ENCODE measurements around the gene VGLL4.

VGLL4 gene, protein sequence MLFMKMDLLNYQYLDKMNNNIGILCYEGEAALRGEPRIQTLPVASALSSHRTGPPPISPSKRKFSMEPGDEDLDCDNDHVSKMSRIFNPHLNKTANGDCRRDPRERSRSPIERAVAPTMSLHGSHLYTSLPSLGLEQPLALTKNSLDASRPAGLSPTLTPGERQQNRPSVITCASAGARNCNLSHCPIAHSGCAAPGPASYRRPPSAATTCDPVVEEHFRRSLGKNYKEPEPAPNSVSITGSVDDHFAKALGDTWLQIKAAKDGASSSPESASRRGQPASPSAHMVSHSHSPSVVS

DNA sequence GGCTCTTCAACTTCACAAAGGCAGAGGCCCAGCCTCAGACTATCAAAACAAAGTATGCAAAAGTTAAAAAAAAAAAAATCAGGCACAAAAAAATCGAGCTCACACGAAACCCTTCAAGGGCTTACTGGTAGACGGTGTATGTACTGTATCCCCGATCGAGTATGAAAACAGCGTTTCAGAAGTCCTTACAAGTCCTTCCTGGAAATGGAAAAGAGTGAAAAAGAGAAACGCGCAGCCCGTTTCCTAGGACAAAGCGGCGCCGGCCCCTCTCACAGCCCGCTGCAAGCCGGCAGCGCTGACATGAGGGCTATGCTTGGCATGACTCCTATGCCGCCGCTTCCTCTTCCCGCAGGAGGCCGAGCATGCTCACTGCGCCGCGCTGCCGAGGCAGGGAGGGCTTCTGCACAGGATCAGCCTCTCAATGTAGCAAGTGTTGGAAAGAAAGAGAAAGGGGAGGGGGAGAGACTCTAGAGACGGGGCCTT lies at the start of gene VGLL4:
Gene VGLL4 (minus strand): TSS at position 311 of the 483 bp plus-strand sequence. CDS start 397 bp downstream, outside the sequence.
- peak within 1 kb of the TSS; percentile 29 for H2AFZ ChIP-seq (ENCODE audit: low read depth, low read length, severe bottlenecking)
- H3K9me3 ChIP-seq (ENCODE audit: insufficient read depth, low read length): no peaks in the 10 kb centered on the region
- H3K9me2 ChIP-seq (replicated peaks; ENCODE audit: insufficient read depth, low read length): no peaks in the 10 kb centered on the region
- peaks cover 48% of the 10 kb centered on the region for H3K79me2 ChIP-seq (ENCODE audit: insufficient read depth, low read length)
- 0 out of 2 replicates have a peak, but pooled peaks cover 4% of the 10 kb centered on the region for H4K20me1 ChIP-seq (ENCODE audit: low read depth, low read length)
- no peak for TF ChIP-seq EZH2phosphoT487 (conservative IDR thresholded peaks at IDR 0.05; ENCODE audit: low read length)
- TF ChIP-seq, protein P1, sequence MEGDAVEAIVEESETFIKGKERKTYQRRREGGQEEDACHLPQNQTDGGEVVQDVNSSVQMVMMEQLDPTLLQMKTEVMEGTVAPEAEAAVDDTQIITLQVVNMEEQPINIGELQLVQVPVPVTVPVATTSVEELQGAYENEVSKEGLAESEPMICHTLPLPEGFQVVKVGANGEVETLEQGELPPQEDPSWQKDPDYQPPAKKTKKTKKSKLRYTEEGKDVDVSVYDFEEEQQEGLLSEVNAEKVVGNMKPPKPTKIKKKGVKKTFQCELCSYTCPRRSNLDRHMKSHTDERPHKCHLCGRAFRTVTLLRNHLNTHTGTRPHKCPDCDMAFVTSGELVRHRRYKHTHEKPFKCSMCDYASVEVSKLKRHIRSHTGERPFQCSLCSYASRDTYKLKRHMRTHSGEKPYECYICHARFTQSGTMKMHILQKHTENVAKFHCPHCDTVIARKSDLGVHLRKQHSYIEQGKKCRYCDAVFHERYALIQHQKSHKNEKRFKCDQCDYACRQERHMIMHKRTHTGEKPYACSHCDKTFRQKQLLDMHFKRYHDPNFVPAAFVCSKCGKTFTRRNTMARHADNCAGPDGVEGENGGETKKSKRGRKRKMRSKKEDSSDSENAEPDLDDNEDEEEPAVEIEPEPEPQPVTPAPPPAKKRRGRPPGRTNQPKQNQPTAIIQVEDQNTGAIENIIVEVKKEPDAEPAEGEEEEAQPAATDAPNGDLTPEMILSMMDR (IDR thresholded peaks at IDR 0.05; ENCODE audit: insufficient read depth, low read length, poor library complexity, severe bottlenecking): no peak
- no peaks in the 10 kb centered on the region for H3K36me3 ChIP-seq (ENCODE audit: low read length)
- peak within 1 kb of the TSS; percentile 69 for H3K9ac ChIP-seq (ENCODE audit: low read length)
- no peaks in the 10 kb centered on the region for H3K27me3 ChIP-seq (ENCODE audit: low read length)
- H3K4me3 ChIP-seq (ENCODE audit: insufficient read depth, low read length, poor library complexity, severe bottlenecking): peak within 1 kb of the TSS; percentile 64
- H3K4me2 ChIP-seq (ENCODE audit: low read depth, low read length, poor library complexity, severe bottlenecking): peak within 1 kb of the TSS; percentile 98
- H3K27ac ChIP-seq (ENCODE audit: low read depth, low read length): peak within 1 kb of the TSS; percentile 84
- peaks cover 16% of the 10 kb centered on the region for H3F3A ChIP-seq (ENCODE audit: insufficient read depth)

DNA sequence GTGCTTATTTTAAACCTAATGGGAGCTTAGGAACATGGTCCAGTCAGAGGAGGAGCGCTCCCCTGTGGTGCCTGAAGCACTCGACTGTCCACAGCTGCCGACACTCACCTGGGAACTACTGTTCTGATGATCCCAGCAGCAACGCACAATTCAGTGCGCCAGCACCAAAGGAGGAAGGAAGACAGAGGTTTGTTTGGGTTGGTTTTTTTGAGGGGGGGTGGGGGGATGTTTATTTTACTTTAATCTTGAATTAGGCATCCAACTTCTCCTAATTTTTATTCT lies 48.8 kb upstream of the VGLL4 start:
- no peak overlapping the region for H3K4me2 ChIP-seq (ENCODE audit: low read depth, low read length, poor library complexity, severe bottlenecking)
- no peaks in the 10 kb centered on the region for H3K36me3 ChIP-seq (ENCODE audit: low read length)
- H3K4me3 ChIP-seq (ENCODE audit: insufficient read depth, low read length, poor library complexity, severe bottlenecking): no peak overlapping the region
- H3K9me3 ChIP-seq (ENCODE audit: insufficient read depth, low read length): no peaks in the 10 kb centered on the region
- no peaks in the 10 kb centered on the region; the same call in 1 of the 2 replicates for H4K20me1 ChIP-seq (ENCODE audit: low read depth, low read length)
- no peaks in the 10 kb centered on the region for H3K9me2 ChIP-seq (replicated peaks; ENCODE audit: insufficient read depth, low read length)
- H2AFZ ChIP-seq (ENCODE audit: low read depth, low read length, severe bottlenecking): no peak overlapping the region
- H3K27ac ChIP-seq (ENCODE audit: low read depth, low read length): no peak overlapping the region
- no peak overlapping the region for H3K9ac ChIP-seq (ENCODE audit: low read length)
- H3K79me2 ChIP-seq (ENCODE audit: insufficient read depth, low read length): no peaks in the 10 kb centered on the region
- no peaks in the 10 kb centered on the region for H3F3A ChIP-seq (ENCODE audit: insufficient read depth)
- TF ChIP-seq, protein P1 (IDR thresholded peaks at IDR 0.05; ENCODE audit: insufficient read depth, low read length, poor library complexity, severe bottlenecking): no peak
- no peak for TF ChIP-seq EZH2phosphoT487 (conservative IDR thresholded peaks at IDR 0.05; ENCODE audit: low read length)
- H3K27me3 ChIP-seq (ENCODE audit: low read length): no peaks in the 10 kb centered on the region

DNA sequence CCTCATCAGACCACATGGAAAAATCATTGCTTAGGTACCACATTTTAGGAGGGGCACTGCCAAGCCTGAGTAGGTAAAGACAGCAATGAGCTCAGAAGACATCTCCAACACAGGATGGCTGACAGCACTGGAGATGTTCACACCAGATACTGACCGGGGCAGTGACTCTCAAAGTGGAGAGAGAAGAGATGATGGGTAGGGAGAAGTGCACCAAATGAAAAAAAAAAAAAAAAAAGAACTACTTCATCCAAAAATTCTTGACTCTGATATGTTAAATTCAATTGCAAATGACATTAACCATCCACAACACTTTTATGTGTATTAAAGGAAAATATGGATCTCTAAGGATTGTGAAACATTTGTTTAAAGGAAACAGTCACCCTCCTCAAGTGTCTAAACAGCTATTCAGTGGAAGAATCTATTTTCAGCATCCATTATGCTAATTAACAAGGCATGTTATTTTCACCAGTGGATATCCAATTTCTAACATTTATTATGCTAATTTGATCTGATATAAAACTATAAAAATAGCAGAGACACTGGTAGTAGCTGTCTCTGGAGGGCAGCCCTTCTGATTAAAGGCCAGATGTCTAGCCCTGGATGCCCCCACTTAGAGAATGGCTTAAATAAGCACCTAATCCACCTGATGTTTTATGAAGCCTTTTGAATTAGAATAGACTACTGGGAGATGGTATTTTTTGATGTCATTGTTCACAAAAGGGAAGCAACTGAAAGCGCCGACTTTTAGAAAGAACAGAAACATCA lies 48.2 kb upstream of the VGLL4 start:
- Histone ChIP-seq H3K9me3 (ENCODE audit: insufficient read depth, low read length) (no peaks in the 10 kb centered on the region), H4K20me1 (ENCODE audit: low read depth, low read length) (no peaks in the 10 kb centered on the region; the same call in 1 of the 2 replicates), H3K79me2 (ENCODE audit: insufficient read depth, low read length) (no peaks in the 10 kb centered on the region), H3K9ac (ENCODE audit: low read length) (no peak overlapping the region), H3K4me3 (ENCODE audit: insufficient read depth, low read length, poor library complexity, severe bottlenecking) (no peak overlapping the region), H2AFZ (ENCODE audit: low read depth, low read length, severe bottlenecking) (no peak overlapping the region), H3K4me2 (ENCODE audit: low read depth, low read length, poor library complexity, severe bottlenecking) (no peak overlapping the region), H3K27ac (ENCODE audit: low read depth, low read length) (no peak overlapping the region), H3K27me3 (ENCODE audit: low read length) (no peaks in the 10 kb centered on the region), H3F3A (ENCODE audit: insufficient read depth) (no peaks in the 10 kb centered on the region), H3K9me2 (replicated peaks; ENCODE audit: insufficient read depth, low read length) (no peaks in the 10 kb centered on the region), H3K36me3 (ENCODE audit: low read length) (no peaks in the 10 kb centered on the region)
- no peak for TF ChIP-seq EZH2phosphoT487 (conservative IDR thresholded peaks at IDR 0.05; ENCODE audit: low read length)
- TF ChIP-seq, protein P1 (IDR thresholded peaks at IDR 0.05; ENCODE audit: insufficient read depth, low read length, poor library complexity, severe bottlenecking): no peak
